DND-41 (cell line): ENCODE data around the gene FAM181B.
A peak's percentile ranks its signal among the peaks of the same experiment; 100 is the strongest.

Experiments used
- ATAC-seq: fragments of 200-7000 bp; cut with Tn5 transposase; 3 replicates; pipeline ENCODE4 v1.9.1; 2021; ENCODE audit warnings: low read depth; ENCODE audit not compliant: insufficient read depth
- DNase-seq: peaks from one replicate; pipeline ENCODE4 v3.0.0-alpha.2; 2020
- H2AFZ ChIP-seq: 2 replicates; pipeline ENCODE4 v1.6.0; 2012; ENCODE audit warnings: low read depth, low read length
- H3K27ac ChIP-seq: 2 replicates; pipeline ENCODE4 v1.5.1; 2012; ENCODE audit warnings: low read length, inconsistent platforms
- H3K27me3 ChIP-seq: fragments of 200-600 bp; sonication (generic); 2 replicates; pipeline ENCODE4 v1.6.0; 2012; ENCODE audit warnings: low read length, mild to moderate bottlenecking, inconsistent platforms; ENCODE audit not compliant: insufficient read depth, poor library complexity
- H3K36me3 ChIP-seq: 2 replicates; pipeline ENCODE4 v1.5.1; 2012; ENCODE audit warnings: low read length, inconsistent platforms; ENCODE audit not compliant: insufficient read depth
- H3K4me1 ChIP-seq: 2 replicates; pipeline ENCODE4 v1.5.1; 2012; ENCODE audit warnings: mild to moderate bottlenecking, low read length; ENCODE audit not compliant: insufficient read depth
- H3K4me2 ChIP-seq: 2 replicates; pipeline ENCODE4 v1.6.0; 2012; ENCODE audit warnings: mild to moderate bottlenecking, moderate library complexity, low read length, inconsistent platforms; ENCODE audit not compliant: insufficient read depth
- H3K4me3 ChIP-seq, 2 experiments: fragments of 200-600 bp in 1 of 2; shearing (Covaris generic) in 1 of 2; 2 replicates each; pipeline ENCODE4 v1.5.1; 2012 to 2016; ENCODE audit warnings: inconsistent platforms in 2 of 2, low read length in 2 of 2, mild to moderate bottlenecking in 2 of 2, low read depth in 1 of 2, moderate library complexity in 1 of 2
- H3K79me2 ChIP-seq: 2 replicates; pipeline ENCODE4 v1.6.0; 2012; ENCODE audit warnings: low read length, inconsistent platforms; ENCODE audit not compliant: insufficient read depth
- H3K9ac ChIP-seq: 2 replicates; pipeline ENCODE4 v1.6.0; 2012; ENCODE audit warnings: low read depth, mild to moderate bottlenecking, inconsistent platforms, low read length, moderate library complexity
- H3K9me3 ChIP-seq: 2 replicates; pipeline ENCODE4 v1.5.1; 2012; ENCODE audit warnings: low read length, moderate library complexity, mild to moderate bottlenecking, inconsistent platforms; ENCODE audit not compliant: insufficient read depth, severe bottlenecking
- H4K20me1 ChIP-seq: 2 replicates; pipeline ENCODE4 v1.6.0; 2012; ENCODE audit warnings: low read length; ENCODE audit not compliant: insufficient read depth
- CTCF ChIP-seq: IDR thresholded peaks from 2 replicates; pipeline ENCODE4 v1.5.1; 2012; ENCODE audit warnings: borderline replicate concordance, low read length, moderate library complexity, mild to moderate bottlenecking; ENCODE audit not compliant: poor library complexity, severe bottlenecking; ENCODE audit errors: extremely low read depth
- EZH2 ChIP-seq: IDR thresholded peaks from 3 replicates; pipeline ENCODE4 v1.6.1; 2012; ENCODE audit warnings: borderline replicate concordance, low read depth, mild to moderate bottlenecking, moderate library complexity, low read length, inconsistent platforms; ENCODE audit not compliant: severe bottlenecking

Gene FAM181B

DNA sequence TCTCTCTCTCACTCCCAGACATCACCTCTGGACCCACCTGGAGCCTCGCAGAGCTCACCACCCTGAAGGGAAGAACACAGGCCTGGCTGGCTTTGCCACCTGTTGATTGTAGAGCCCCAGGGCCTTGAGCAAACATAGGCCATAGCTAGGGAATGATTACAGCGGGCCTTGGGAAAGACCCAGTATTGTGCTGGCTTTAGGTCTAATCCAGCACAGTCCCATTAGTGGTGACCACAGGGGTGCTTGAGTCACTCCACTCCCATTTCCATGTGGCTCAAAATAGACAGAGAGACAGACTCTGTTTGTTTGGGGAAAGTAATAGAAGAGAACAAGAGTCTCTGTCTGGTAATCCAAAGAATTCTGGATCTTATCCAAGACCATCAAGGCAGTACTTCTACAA, 42.7 kb upstream of the FAM181B start:
- H3K4me3 ChIP-seq = no peak overlapping the region
- no peak overlapping the region for H2AFZ ChIP-seq
- no peaks in the 10 kb centered on the region for H3K4me1 ChIP-seq
- ATAC-seq (no peak), DNase-seq (no peak)
- TF ChIP-seq CTCF = no peak
- no peak for TF ChIP-seq EZH2
- H3K36me3 ChIP-seq = no peaks in the 10 kb centered on the region
- no peak overlapping the region for H3K27ac ChIP-seq
- H3K79me2 ChIP-seq = no peaks in the 10 kb centered on the region
- no peaks in the 10 kb centered on the region for H3K27me3 ChIP-seq
- H3K4me2 ChIP-seq = no peak overlapping the region
- H3K9ac ChIP-seq = no peak overlapping the region
- no peaks in the 10 kb centered on the region for H4K20me1 ChIP-seq
- H3K9me3 ChIP-seq = no peaks in the 10 kb centered on the region

DNA sequence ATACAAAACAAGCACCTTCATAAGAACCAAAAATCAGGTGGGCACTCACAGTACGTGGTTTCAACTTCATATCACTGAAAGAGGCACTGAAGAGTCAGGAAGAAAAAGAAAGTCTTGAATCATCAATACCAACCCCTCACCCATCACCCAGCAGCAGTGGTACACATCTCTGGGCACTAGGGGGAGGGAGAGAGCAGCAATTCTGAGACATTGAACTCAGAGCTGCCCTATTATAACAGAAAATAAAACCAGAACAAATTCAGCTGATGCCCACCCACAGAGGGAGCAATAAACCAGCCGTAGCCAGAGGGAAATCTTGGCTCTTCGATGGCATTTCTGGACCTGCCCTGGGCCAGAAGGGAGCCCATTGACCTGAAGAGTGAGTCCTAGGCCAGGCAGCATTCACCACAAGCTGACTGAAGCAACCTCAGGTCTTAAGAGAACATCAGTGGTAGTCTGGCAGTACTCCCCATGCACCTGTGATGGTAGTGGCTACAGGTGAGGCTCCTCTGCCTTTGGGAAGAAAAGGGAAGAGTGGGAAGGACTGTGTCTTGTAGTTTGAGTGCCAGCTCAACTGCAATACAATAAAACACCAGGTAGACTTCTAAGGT, 42.2 kb upstream of the FAM181B start:
- TF ChIP-seq EZH2 (no peak), CTCF (peak; percentile 63)
- Histone ChIP-seq H2AFZ (no peak overlapping the region), H3K4me1 (no peaks in the 10 kb centered on the region), H3K27ac (no peak overlapping the region), H3K27me3 (no peaks in the 10 kb centered on the region), H4K20me1 (no peaks in the 10 kb centered on the region), H3K4me3 (no peak overlapping the region), H3K9me3 (no peaks in the 10 kb centered on the region), H3K79me2 (no peaks in the 10 kb centered on the region), H3K9ac (no peak overlapping the region), H3K36me3 (no peaks in the 10 kb centered on the region), H3K4me2 (no peak overlapping the region)
- ATAC-seq = peak; percentile 82
- DNase-seq = peak; percentile 29

- Histone ChIP-seq H3K4me3 (no peak overlapping the region), H2AFZ (no peak overlapping the region), H3K4me2 (no peak overlapping the region), H3K4me1 (no peaks in the 10 kb centered on the region), H3K9ac (no peak overlapping the region), H3K27ac (no peak overlapping the region), H3K9me3 (no peaks in the 10 kb centered on the region), H4K20me1 (no peaks in the 10 kb centered on the region), H3K27me3 (no peaks in the 10 kb centered on the region), H3K79me2 (no peaks in the 10 kb centered on the region), H3K36me3 (no peaks in the 10 kb centered on the region)
- TF ChIP-seq CTCF (no peak), EZH2 (no peak)
- ATAC-seq (no peak), DNase-seq (no peak)
Observed at GRCh38 chr11:82775218-82775617, 41.6 kb upstream of the FAM181B start.

- Histone ChIP-seq H3K4me1 (no peaks in the 10 kb centered on the region), H3K4me3 (no peak overlapping the region), H3K27me3 (no peaks in the 10 kb centered on the region), H3K9me3 (no peaks in the 10 kb centered on the region), H3K79me2 (no peaks in the 10 kb centered on the region), H3K27ac (no peak overlapping the region), H3K9ac (no peak overlapping the region), H3K4me2 (no peak overlapping the region), H2AFZ (no peak overlapping the region), H4K20me1 (no peaks in the 10 kb centered on the region), H3K36me3 (no peaks in the 10 kb centered on the region)
- DNase-seq = no peak
- ATAC-seq = no peak
- no peak for TF ChIP-seq CTCF
- TF ChIP-seq EZH2 = no peak
Observed at GRCh38 chr11:82771781-82772180, 38.1 kb upstream of the FAM181B start.
